GM23338 (cell line): ENCODE measurements around the gene CSTPP1.

Source experiments
- EZH2 ChIP-seq: fragments of 200-600 bp; sonication (generic); IDR thresholded peaks from one replicate; pipeline ENCODE4 v1.8.0; 2017; ENCODE audit warnings: antibody characterized with exemption, mild to moderate bottlenecking, low read depth; ENCODE audit not compliant: unreplicated experiment
- EZH2phosphoT487 ChIP-seq: fragments of 200-600 bp; sonication (generic); IDR thresholded peaks from one replicate; pipeline ENCODE4 v1.8.1; 2018; ENCODE audit warnings: antibody characterized with exemption; ENCODE audit not compliant: unreplicated experiment
- POLR2AphosphoS5 ChIP-seq: IDR thresholded peaks from 2 replicates; pipeline ENCODE4 v1.6.1; 2016; ENCODE audit warnings: antibody characterized with exemption, low read depth
- REST ChIP-seq: IDR thresholded peaks from one replicate; pipeline ENCODE4 v1.6.1; 2018; ENCODE audit warnings: antibody characterized with exemption; ENCODE audit not compliant: unreplicated experiment
- TF ChIP-seq, protein P1 (sequence below), 2 experiments: fragments of 200-600 bp in 1 of 2; sonication (generic) in 1 of 2; conservative IDR thresholded peaks; 2 replicates each; pipeline versions ENCODE4 v1.5.1 to v1.6.1; 2016 to 2017; ENCODE audit warnings: antibody characterized with exemption in 2 of 2, low read depth in 2 of 2, mild to moderate bottlenecking in 2 of 2, moderate library complexity in 1 of 2

GRCh38 chr11:47052576-47052975 is 116.0 kb downstream of the CSTPP1 start:
- TF ChIP-seq, protein P1, sequence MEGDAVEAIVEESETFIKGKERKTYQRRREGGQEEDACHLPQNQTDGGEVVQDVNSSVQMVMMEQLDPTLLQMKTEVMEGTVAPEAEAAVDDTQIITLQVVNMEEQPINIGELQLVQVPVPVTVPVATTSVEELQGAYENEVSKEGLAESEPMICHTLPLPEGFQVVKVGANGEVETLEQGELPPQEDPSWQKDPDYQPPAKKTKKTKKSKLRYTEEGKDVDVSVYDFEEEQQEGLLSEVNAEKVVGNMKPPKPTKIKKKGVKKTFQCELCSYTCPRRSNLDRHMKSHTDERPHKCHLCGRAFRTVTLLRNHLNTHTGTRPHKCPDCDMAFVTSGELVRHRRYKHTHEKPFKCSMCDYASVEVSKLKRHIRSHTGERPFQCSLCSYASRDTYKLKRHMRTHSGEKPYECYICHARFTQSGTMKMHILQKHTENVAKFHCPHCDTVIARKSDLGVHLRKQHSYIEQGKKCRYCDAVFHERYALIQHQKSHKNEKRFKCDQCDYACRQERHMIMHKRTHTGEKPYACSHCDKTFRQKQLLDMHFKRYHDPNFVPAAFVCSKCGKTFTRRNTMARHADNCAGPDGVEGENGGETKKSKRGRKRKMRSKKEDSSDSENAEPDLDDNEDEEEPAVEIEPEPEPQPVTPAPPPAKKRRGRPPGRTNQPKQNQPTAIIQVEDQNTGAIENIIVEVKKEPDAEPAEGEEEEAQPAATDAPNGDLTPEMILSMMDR (conservative IDR thresholded peaks at IDR 0.05; ENCODE audit: low read depth in 2 of 2), result no peak
- TF ChIP-seq POLR2AphosphoS5, result no peak
- TF ChIP-seq EZH2phosphoT487, result no peak
- TF ChIP-seq REST, result no peak
- no peak for TF ChIP-seq EZH2
